ENCODE results near the gene MTERF4. TPM values are rescaled to one million over a fixed set of nuclear protein-coding genes. Genes with fewer than 3 reads are reported as not detected.

The MTERF4 gene
- polyA plus RNA-seq, 1 donor from 2014 or later = 142 TPM

DNA sequence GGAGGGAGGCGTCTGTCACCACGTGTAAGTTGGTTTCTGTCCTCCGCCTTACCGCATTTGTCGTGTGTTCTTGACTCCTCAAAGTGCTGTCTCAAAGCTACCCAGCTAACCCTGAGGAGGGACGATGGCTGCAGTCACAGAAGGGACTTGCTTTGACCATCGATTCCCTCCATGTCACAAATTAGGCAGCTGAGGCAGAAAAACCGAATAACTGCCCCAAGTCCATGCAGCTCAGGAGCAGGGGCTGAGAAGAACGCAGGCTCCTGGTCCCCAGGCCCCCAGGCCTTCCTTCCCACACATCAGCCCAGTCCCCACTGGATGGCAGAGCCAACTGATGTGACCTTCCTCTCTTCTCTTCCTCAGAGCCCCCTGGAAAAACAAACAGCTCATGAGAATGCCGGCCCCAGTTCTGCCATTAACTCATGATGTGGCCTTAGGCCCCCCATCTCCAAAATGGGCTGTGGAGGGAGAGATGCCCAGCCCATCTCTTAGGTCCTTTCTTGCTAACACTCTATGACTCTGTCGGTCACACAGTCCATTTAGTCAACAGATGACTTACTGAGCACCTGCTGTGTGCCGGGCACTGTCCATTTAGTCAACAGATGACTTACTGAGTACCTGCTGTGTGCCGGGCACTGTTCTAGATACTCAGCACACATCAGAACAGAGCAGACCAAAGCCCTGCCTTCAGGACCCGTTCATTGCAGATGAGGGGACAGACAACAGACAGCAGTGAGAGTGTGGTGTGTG, 19.6 kb downstream of the MTERF4 start:
- Histone ChIP-seq H3K27me3 (ENCODE audit: insufficient read depth, low read depth, low read length) (no peaks in the 10 kb centered on the region), H3K4me3 (ENCODE audit: low read length) (no peak overlapping the region), H3K4me2 (ENCODE audit: low read length) (no peak overlapping the region), H2AFZ (ENCODE audit: low read depth, low read length) (no peak overlapping the region), H3K9ac (ENCODE audit: low read length) (no peak overlapping the region), H3F3A (ENCODE audit: insufficient read depth, low read length, poor library complexity, severe bottlenecking) (no peaks in the 10 kb centered on the region), H3K36me3 (ENCODE audit: insufficient read depth, low read length) (no peaks in the 10 kb centered on the region), H3K9me3 (ENCODE audit: low read length) (no peaks in the 10 kb centered on the region), H4K20me1 (ENCODE audit: insufficient read depth) (no peaks in the 10 kb centered on the region), H3K9me2 (ENCODE audit: insufficient read depth, low read length) (no peaks in the 10 kb centered on the region), H3K27ac (ENCODE audit: low read length) (no peak overlapping the region), H3K79me2 (replicated peaks; ENCODE audit: insufficient read depth, low read length) (no peaks in the 10 kb centered on the region)
- no peak for TF ChIP-seq MXI1 (conservative IDR thresholded peaks at IDR 0.05; ENCODE audit: poor library complexity, severe bottlenecking)
- TF ChIP-seq EZH2 (IDR thresholded peaks at IDR 0.05; ENCODE audit: borderline replicate concordance, insufficient read depth, low read length, poor library complexity, severe bottlenecking) = no peak

GRCh38 chr2:241081643-241082340, 20.3 kb downstream of the MTERF4 start:
- TF ChIP-seq SMC3 (conservative IDR thresholded peaks at IDR 0.05; ENCODE audit: poor library complexity) = no peak
- Histone ChIP-seq H3K9me2 (ENCODE audit: insufficient read depth, low read length) (no peaks in the 10 kb centered on the region), H3K79me2 (replicated peaks; ENCODE audit: insufficient read depth, low read length) (no peaks in the 10 kb centered on the region), H3K4me2 (ENCODE audit: low read length) (no peak overlapping the region), H3K9ac (ENCODE audit: low read length) (no peak overlapping the region), H3K27me3 (ENCODE audit: insufficient read depth, low read depth, low read length) (no peaks in the 10 kb centered on the region), H3K4me3 (ENCODE audit: low read length) (no peak overlapping the region), H3F3A (ENCODE audit: insufficient read depth, low read length, poor library complexity, severe bottlenecking) (no peaks in the 10 kb centered on the region), H3K9me3 (ENCODE audit: low read length) (no peaks in the 10 kb centered on the region), H3K36me3 (ENCODE audit: insufficient read depth, low read length) (no peaks in the 10 kb centered on the region), H2AFZ (ENCODE audit: low read depth, low read length) (no peak overlapping the region), H4K20me1 (ENCODE audit: insufficient read depth) (no peaks in the 10 kb centered on the region), H3K27ac (ENCODE audit: low read length) (no peak overlapping the region)

- TF ChIP-seq, protein P1, sequence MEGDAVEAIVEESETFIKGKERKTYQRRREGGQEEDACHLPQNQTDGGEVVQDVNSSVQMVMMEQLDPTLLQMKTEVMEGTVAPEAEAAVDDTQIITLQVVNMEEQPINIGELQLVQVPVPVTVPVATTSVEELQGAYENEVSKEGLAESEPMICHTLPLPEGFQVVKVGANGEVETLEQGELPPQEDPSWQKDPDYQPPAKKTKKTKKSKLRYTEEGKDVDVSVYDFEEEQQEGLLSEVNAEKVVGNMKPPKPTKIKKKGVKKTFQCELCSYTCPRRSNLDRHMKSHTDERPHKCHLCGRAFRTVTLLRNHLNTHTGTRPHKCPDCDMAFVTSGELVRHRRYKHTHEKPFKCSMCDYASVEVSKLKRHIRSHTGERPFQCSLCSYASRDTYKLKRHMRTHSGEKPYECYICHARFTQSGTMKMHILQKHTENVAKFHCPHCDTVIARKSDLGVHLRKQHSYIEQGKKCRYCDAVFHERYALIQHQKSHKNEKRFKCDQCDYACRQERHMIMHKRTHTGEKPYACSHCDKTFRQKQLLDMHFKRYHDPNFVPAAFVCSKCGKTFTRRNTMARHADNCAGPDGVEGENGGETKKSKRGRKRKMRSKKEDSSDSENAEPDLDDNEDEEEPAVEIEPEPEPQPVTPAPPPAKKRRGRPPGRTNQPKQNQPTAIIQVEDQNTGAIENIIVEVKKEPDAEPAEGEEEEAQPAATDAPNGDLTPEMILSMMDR (IDR thresholded peaks at IDR 0.05; ENCODE audit: poor library complexity, severe bottlenecking) = no peak
- TF ChIP-seq EZH2 (IDR thresholded peaks at IDR 0.05; ENCODE audit: borderline replicate concordance, insufficient read depth, low read length, poor library complexity, severe bottlenecking) = no peak
- TF ChIP-seq EP300 (conservative IDR thresholded peaks at IDR 0.05; ENCODE audit: poor library complexity, severe bottlenecking) = no peak
- no peak for TF ChIP-seq POLR2AphosphoS5 (IDR thresholded peaks at IDR 0.05)
- TF ChIP-seq SMC3 (conservative IDR thresholded peaks at IDR 0.05; ENCODE audit: poor library complexity) = no peak
- no peak for TF ChIP-seq TAF1 (IDR thresholded peaks at IDR 0.05; ENCODE audit: low read depth)
- TF ChIP-seq RAD21 (conservative IDR thresholded peaks at IDR 0.05) = no peak
- TF ChIP-seq MXI1 (conservative IDR thresholded peaks at IDR 0.05; ENCODE audit: poor library complexity, severe bottlenecking) = no peak
- no peak for TF ChIP-seq REST (IDR thresholded peaks at IDR 0.05; ENCODE audit: borderline replicate concordance)
- H3K79me2 ChIP-seq (replicated peaks; ENCODE audit: insufficient read depth, low read length) = no peaks in the 10 kb centered on the region
- no peaks in the 10 kb centered on the region for H3K9me3 ChIP-seq (ENCODE audit: low read length)
- no peaks in the 10 kb centered on the region for H3K9me2 ChIP-seq (ENCODE audit: insufficient read depth, low read length)
- no peaks in the 10 kb centered on the region for H3K27me3 ChIP-seq (ENCODE audit: insufficient read depth, low read depth, low read length)
- H3K4me2 ChIP-seq (ENCODE audit: low read length) = no peak overlapping the region
- no peaks in the 10 kb centered on the region for H3F3A ChIP-seq (ENCODE audit: insufficient read depth, low read length, poor library complexity, severe bottlenecking)
- no peaks in the 10 kb centered on the region for H4K20me1 ChIP-seq (ENCODE audit: insufficient read depth)
- H2AFZ ChIP-seq (ENCODE audit: low read depth, low read length) = no peak overlapping the region
- no peaks in the 10 kb centered on the region for H3K36me3 ChIP-seq (ENCODE audit: insufficient read depth, low read length)
- no peak overlapping the region for H3K4me3 ChIP-seq (ENCODE audit: low read length)
- no peak overlapping the region for H3K9ac ChIP-seq (ENCODE audit: low read length)
- no peak overlapping the region for H3K27ac ChIP-seq (ENCODE audit: low read length)
Measured at GRCh38 chr2:241081190-241081642, 20.9 kb downstream of the MTERF4 start.
